Measurements from ENCODE around the gene SCD.

Gene SCD

DNA sequence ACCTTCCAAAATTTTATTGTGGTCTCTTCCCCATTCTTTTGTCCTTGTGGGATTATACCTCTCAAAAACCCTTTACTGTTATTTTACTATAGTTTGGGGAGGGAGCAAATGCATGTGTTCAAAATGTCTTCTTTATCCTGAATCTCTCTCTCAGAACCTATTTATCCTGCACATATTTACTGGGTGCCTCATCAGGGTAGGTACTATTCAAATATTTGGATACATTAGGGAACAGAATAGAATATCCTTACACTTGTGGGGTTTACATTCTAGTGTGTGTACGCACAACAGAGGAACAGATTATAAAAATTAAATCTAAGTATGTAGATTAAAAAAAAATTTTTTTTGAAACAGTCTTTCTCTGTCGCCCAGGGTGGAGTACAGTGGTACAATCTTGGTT, 48.6 kb downstream of the SCD start:
- no peak overlapping the region for H3K9ac ChIP-seq (ENCODE audit: low read depth in 1 of 2, low read length in 2 of 2)
- no peak overlapping the region for H3K4me3 ChIP-seq (ENCODE audit: low read depth in 1 of 2, low read length in 2 of 2)
- H3K9me3 ChIP-seq (ENCODE audit: control insufficient read depth in 1 of 2, low read length in 2 of 2): no peaks in the 10 kb centered on the region
- no peak overlapping the region for H3K27ac ChIP-seq (ENCODE audit: low read depth, low read length)
- H3K4me1 ChIP-seq (ENCODE audit: control insufficient read depth in 1 of 2, insufficient read depth in 2 of 2, low read length in 2 of 2): no peaks in the 10 kb centered on the region
- H3K36me3 ChIP-seq (ENCODE audit: control insufficient read depth in 1 of 2, insufficient read depth in 2 of 2, low read length in 2 of 2): no peaks in the 10 kb centered on the region
- H3K27me3 ChIP-seq (ENCODE audit: control insufficient read depth in 1 of 2, insufficient read depth in 2 of 2, low read length in 2 of 2): no peaks in the 10 kb centered on the region

DNA sequence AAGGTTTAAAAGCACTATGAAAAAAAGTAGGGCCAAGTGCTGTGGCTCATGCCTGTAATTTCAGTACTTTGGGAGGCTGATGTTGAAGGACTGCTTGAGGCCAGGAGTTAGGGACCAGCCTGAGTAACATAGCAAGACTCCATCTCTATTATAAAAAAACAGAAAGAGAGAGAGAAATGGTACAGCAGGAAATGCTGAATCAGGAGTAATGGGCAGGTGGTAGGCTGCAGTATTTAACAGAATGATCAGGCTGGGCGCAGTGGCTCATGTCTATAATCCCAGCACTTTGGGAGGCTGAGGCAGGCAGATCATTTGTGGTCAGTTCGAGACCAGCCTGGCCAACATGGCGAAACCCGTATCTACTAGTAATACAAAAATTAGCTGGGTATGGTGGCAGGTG, 49.6 kb downstream of the SCD start:
- H3K36me3 ChIP-seq (ENCODE audit: control insufficient read depth in 1 of 2, insufficient read depth in 2 of 2, low read length in 2 of 2): no peaks in the 10 kb centered on the region
- peaks cover 0 to 4% of the 10 kb centered on the region in 2 donors for H3K4me1 ChIP-seq (ENCODE audit: control insufficient read depth in 1 of 2, insufficient read depth in 2 of 2, low read length in 2 of 2)
- no peaks in the 10 kb centered on the region for H3K27me3 ChIP-seq (ENCODE audit: control insufficient read depth in 1 of 2, insufficient read depth in 2 of 2, low read length in 2 of 2)
- no peak overlapping the region for H3K4me3 ChIP-seq (ENCODE audit: low read depth in 1 of 2, low read length in 2 of 2)
- no peak overlapping the region for H3K27ac ChIP-seq (ENCODE audit: low read depth, low read length)
- no peak overlapping the region for H3K9ac ChIP-seq (ENCODE audit: low read depth in 1 of 2, low read length in 2 of 2)
- no peaks in the 10 kb centered on the region for H3K9me3 ChIP-seq (ENCODE audit: control insufficient read depth in 1 of 2, low read length in 2 of 2)

DNA sequence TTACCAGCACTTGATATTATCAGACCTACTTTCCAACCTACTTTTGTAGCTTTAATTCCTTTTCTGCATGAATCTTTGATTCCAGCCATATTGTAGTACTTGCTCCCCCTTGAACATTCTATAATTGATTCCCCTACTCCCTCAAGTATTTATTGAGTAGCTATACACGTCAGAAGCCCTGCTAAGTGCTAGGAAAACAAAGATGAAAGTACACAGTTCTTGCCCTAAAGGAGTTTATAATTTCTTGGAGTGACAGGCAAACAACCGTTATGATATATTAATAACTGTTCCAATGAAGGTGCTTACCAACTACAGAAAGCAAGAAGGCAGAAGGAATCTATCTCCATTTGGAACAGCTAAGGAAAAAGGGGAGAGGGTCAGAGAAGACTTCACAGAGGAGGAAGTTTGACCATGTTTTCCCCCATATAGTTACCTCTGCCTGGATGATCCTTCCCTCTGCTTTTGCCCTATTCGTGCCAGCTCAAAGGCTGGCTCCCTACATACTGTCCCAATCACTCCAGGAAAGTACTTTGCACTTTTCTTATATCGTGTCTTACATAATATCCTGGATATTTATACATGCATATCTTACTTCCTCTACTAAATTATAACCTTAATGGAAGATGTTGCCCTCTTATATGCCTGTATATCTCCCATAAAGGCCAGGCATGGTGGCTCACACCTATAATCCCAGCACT, 54.7 kb downstream of the SCD start:
- no peaks in the 10 kb centered on the region for H3K36me3 ChIP-seq (ENCODE audit: control insufficient read depth in 1 of 2, insufficient read depth in 2 of 2, low read length in 2 of 2)
- no peak overlapping the region for H3K27ac ChIP-seq (ENCODE audit: low read depth, low read length)
- peaks cover 0 to 10% of the 10 kb centered on the region in 2 donors for H3K4me1 ChIP-seq (ENCODE audit: control insufficient read depth in 1 of 2, insufficient read depth in 2 of 2, low read length in 2 of 2)
- H3K9ac ChIP-seq (ENCODE audit: low read depth in 1 of 2, low read length in 2 of 2): peak overlapping the region in 1 of 2 donors; percentile 1
- H3K9me3 ChIP-seq (ENCODE audit: control insufficient read depth in 1 of 2, low read length in 2 of 2): no peaks in the 10 kb centered on the region
- H3K27me3 ChIP-seq (ENCODE audit: control insufficient read depth in 1 of 2, insufficient read depth in 2 of 2, low read length in 2 of 2): no peaks in the 10 kb centered on the region
- H3K4me3 ChIP-seq (ENCODE audit: low read depth in 1 of 2, low read length in 2 of 2): no peak overlapping the region

DNA sequence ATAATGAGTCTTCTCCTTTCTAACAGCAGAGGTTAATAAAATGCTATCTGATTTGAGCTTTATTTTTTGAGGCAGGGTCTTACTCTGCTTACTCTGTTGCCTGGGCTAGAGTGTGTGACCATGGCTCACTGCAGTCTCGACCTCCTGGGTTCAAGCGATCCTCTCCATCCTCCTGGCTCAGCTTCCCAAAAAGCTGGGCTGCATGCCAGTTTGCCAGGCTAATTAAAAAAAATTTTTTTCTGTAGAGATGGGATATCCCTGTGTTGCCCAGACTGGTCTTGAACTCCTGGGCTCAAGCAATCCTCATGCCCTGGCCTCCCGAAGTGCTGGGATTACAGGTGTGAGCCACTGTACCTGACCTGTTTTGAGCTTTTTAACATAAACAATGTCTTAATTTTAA, 56.7 kb downstream of the SCD start:
- Histone ChIP-seq H3K9me3 (ENCODE audit: control insufficient read depth in 1 of 2, low read length in 2 of 2) (no peaks in the 10 kb centered on the region), H3K4me1 (ENCODE audit: control insufficient read depth in 1 of 2, insufficient read depth in 2 of 2, low read length in 2 of 2) (peaks cover 0 to 10% of the 10 kb centered on the region in 2 donors), H3K4me3 (ENCODE audit: low read depth in 1 of 2, low read length in 2 of 2) (no peak overlapping the region), H3K9ac (ENCODE audit: low read depth in 1 of 2, low read length in 2 of 2) (no peak overlapping the region), H3K36me3 (ENCODE audit: control insufficient read depth in 1 of 2, insufficient read depth in 2 of 2, low read length in 2 of 2) (no peaks in the 10 kb centered on the region), H3K27ac (ENCODE audit: low read depth, low read length) (no peak overlapping the region), H3K27me3 (ENCODE audit: control insufficient read depth in 1 of 2, insufficient read depth in 2 of 2, low read length in 2 of 2) (no peaks in the 10 kb centered on the region)

DNA sequence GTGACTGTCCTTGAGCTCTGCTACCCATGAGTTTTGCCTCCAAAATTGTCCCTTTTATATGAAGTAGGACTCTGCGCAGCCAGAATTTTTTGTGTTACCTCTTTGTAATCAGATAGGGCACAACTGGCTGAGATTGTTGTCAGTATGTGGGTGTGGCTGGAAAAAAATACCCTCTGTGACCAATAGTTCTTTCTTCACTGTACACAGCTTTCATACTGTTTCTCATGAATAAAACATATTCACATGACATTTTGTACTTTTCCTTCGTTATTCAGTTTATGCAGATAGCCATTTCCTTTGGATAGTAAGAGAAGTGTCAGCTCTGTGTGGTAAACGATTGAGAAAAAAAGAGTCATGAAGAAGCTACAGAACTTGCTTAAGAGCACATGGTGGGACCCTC, 66.1 kb downstream of the SCD start:
- no peaks in the 10 kb centered on the region for H3K9me3 ChIP-seq (ENCODE audit: control insufficient read depth in 1 of 2, low read length in 2 of 2)
- no peaks in the 10 kb centered on the region for H3K4me1 ChIP-seq (ENCODE audit: control insufficient read depth in 1 of 2, insufficient read depth in 2 of 2, low read length in 2 of 2)
- H3K9ac ChIP-seq (ENCODE audit: low read depth in 1 of 2, low read length in 2 of 2): no peak overlapping the region
- H3K4me3 ChIP-seq (ENCODE audit: low read depth in 1 of 2, low read length in 2 of 2): no peak overlapping the region
- H3K27me3 ChIP-seq (ENCODE audit: control insufficient read depth in 1 of 2, insufficient read depth in 2 of 2, low read length in 2 of 2): no peaks in the 10 kb centered on the region
- no peak overlapping the region for H3K27ac ChIP-seq (ENCODE audit: low read depth, low read length)
- no peaks in the 10 kb centered on the region for H3K36me3 ChIP-seq (ENCODE audit: control insufficient read depth in 1 of 2, insufficient read depth in 2 of 2, low read length in 2 of 2)
